Endodermal cell (in vitro differentiated cells): Measurements from ENCODE around the gene ZNF831. TPM values are rescaled to one million over a fixed set of nuclear protein-coding genes. Genes with fewer than 3 reads are reported as not detected.

Source experiments
- DNase-seq: peaks from one replicate; pipeline ENCODE4 v3.0.0-alpha.2; 2017
- H3K27ac ChIP-seq: 2 replicates; pipeline ENCODE4 v1.5.1; 2013; ENCODE audit warnings: mild to moderate bottlenecking, low read depth, low read length, moderate library complexity
- H3K27me3 ChIP-seq: 2 replicates; pipeline ENCODE4 v1.6.1; 2013; ENCODE audit warnings: mild to moderate bottlenecking, low read length, moderate library complexity; ENCODE audit not compliant: insufficient read depth, control insufficient read depth, poor library complexity, severe bottlenecking
- H3K36me3 ChIP-seq: 2 replicates; pipeline ENCODE4 v1.7.0; 2013; ENCODE audit warnings: mild to moderate bottlenecking, low read length, moderate library complexity; ENCODE audit not compliant: control insufficient read depth, insufficient read depth
- H3K4me1 ChIP-seq: one replicate; pipeline ENCODE4 v1.7.0; 2013; ENCODE audit warnings: low read length; ENCODE audit not compliant: control insufficient read depth, insufficient read depth
- H3K4me3 ChIP-seq: 2 replicates; pipeline ENCODE4 v1.5.1; 2013; ENCODE audit warnings: mild to moderate bottlenecking, low read length, moderate library complexity
- H3K9ac ChIP-seq: 2 replicates; pipeline ENCODE4 v1.6.1; 2013; ENCODE audit warnings: mild to moderate bottlenecking, low read length, moderate library complexity; ENCODE audit not compliant: poor library complexity, severe bottlenecking; ENCODE audit errors: extremely low read depth
- H3K9me3 ChIP-seq: 2 replicates; pipeline ENCODE4 v1.6.1; 2013; ENCODE audit warnings: mild to moderate bottlenecking, low read length, moderate library complexity; ENCODE audit not compliant: control insufficient read depth
- H3K27ac Mint-ChIP-seq: 2 replicates; pipeline ENCODE4 v1.8.0; 2020; ENCODE audit warnings: mixed read lengths
- H3K27me3 Mint-ChIP-seq: 2 replicates; pipeline ENCODE4 v1.8.0; 2021; ENCODE audit warnings: mild to moderate bottlenecking, mixed read lengths; ENCODE audit not compliant: insufficient read depth
- H3K36me3 Mint-ChIP-seq: 2 replicates; pipeline ENCODE4 v1.8.0; 2020; ENCODE audit warnings: low read depth, mixed read lengths
- H3K4me1 Mint-ChIP-seq: 2 replicates; pipeline ENCODE4 v1.8.0; 2020; ENCODE audit warnings: mixed read lengths
- H3K4me3 Mint-ChIP-seq: 2 replicates; pipeline ENCODE4 v1.8.0; 2020; ENCODE audit warnings: mild to moderate bottlenecking, moderate library complexity, mixed read lengths
- H3K9me3 Mint-ChIP-seq: 2 replicates; pipeline ENCODE4 v1.8.0; 2020; ENCODE audit warnings: mild to moderate bottlenecking, mixed read lengths
- WGBS, 2 experiments: methylation state at CpG; one replicate each; pipeline versions ENCODE4 v1.1.5 to v1.1.7; 2013; ENCODE audit warnings: missing lambda C conversion rate in 2 of 2, mixed read lengths in 1 of 2; ENCODE audit not compliant: insufficient coverage in 1 of 2, insufficient read length in 1 of 2; 5-methylcytosine and 5-hydroxymethylcytosine counted together
- total RNA-seq, 2 donors: library from RNA; stranded (reverse); fragmentation: NEBNext Ultra II Directional in 1 of 2; extraction: Animal tissue kit (Norgen Biotek cat#: 25700) in 1 of 2; gene quantifications; 2 replicates in 1 of 2; 3 replicates in 1 of 2; pipeline ENCODE4 v1.2.1, GENCODE V29; 2021
- TF ChIP-seq, protein P1 (sequence below): fragments of 200-600 bp; sonication (generic); conservative IDR thresholded peaks from 2 replicates; pipeline ENCODE4 v1.5.0; 2021; ENCODE audit warnings: antibody characterized with exemption, mild to moderate bottlenecking

Gene ZNF831
- total RNA-seq, 2 donors from 2014 or later, result not detected

DNA sequence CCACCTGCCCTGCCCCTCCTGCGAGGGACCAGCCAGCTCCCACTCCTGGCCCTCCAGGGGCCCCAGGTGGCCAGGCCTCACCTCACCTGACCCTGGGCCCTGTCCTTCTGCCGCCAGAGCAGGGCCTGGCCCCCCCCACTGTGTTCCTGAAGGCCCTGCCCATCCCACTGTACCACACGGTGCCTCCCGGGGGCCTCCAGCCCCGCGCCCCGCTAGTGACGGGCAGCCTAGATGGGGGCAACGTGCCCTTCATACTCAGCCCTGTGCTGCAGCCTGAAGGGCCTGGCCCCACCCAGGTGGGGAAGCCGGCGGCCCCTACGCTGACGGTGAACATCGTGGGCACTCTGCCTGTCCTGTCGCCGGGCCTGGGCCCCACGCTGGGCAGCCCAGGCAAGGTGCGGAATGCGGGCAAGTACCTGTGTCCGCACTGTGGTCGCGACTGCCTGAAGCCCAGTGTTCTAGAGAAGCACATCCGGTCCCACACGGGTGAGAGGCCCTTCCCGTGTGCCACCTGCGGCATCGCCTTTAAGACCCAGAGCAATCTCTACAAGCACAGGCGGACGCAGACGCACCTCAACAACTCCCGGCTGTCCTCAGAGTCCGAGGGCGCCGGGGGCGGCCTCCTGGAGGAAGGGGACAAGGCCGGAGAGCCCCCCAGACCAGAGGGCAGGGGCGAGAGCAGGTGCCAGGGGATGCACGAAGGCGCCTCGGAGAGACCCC, 27.6 kb downstream of the ZNF831 start:
- Mint-ChIP-seq H3K27ac (no peak overlapping the region), H3K9me3 (no peaks in the 10 kb centered on the region), H3K4me1 (peaks cover 16% of the 10 kb centered on the region), H3K36me3 (no peaks in the 10 kb centered on the region), H3K27me3 (peaks cover 20% of the 10 kb centered on the region), H3K4me3 (no peak overlapping the region)
- TF ChIP-seq, protein P1, sequence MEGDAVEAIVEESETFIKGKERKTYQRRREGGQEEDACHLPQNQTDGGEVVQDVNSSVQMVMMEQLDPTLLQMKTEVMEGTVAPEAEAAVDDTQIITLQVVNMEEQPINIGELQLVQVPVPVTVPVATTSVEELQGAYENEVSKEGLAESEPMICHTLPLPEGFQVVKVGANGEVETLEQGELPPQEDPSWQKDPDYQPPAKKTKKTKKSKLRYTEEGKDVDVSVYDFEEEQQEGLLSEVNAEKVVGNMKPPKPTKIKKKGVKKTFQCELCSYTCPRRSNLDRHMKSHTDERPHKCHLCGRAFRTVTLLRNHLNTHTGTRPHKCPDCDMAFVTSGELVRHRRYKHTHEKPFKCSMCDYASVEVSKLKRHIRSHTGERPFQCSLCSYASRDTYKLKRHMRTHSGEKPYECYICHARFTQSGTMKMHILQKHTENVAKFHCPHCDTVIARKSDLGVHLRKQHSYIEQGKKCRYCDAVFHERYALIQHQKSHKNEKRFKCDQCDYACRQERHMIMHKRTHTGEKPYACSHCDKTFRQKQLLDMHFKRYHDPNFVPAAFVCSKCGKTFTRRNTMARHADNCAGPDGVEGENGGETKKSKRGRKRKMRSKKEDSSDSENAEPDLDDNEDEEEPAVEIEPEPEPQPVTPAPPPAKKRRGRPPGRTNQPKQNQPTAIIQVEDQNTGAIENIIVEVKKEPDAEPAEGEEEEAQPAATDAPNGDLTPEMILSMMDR, result no peak
- H3K4me3 ChIP-seq, result no peak overlapping the region
- H3K36me3 ChIP-seq, result no peaks in the 10 kb centered on the region
- peak; percentile 38 for DNase-seq
- H3K9me3 ChIP-seq, result no peaks in the 10 kb centered on the region
- no peak overlapping the region for H3K27ac ChIP-seq
- H3K4me1 ChIP-seq, result peaks cover 6% of the 10 kb centered on the region
- H3K9ac ChIP-seq, result no peak overlapping the region
- H3K27me3 ChIP-seq, result no peaks in the 10 kb centered on the region
- 93 to 97% methylated on average over 30 to 40 of the region's 40 CpGs for WGBS, 2 experiments

DNA sequence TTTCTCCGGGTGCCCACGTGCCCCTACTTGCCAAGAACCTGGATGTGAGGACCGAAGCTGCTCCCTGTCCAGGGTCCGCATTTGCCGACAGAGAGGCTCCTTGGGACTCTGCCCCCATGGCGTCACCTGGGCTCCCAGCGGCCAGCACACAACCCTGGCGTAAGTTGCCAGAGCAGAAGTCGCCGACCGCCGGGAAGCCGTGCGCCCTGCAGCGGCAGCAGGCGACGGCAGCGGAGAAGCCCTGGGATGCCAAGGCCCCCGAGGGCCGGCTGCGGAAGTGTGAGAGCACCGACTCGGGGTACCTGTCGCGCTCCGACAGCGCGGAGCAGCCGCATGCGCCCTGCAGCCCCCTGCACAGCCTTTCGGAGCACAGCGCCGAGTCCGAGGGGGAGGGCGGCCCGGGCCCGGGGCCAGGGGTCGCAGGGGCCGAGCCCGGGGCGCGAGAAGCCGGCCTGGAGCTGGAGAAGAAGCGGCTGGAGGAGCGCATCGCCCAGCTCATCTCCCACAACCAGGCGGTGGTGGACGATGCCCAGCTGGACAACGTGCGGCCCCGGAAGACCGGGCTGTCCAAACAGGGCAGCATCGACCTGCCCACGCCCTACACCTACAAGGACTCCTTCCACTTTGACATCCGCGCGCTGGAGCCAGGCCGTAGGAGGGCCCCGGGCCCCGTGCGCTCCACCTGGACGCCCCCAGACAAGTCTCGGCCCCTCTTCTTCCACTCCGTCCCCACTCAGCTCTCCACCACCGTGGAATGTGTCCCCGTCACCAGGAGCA, 28.3 kb downstream of the ZNF831 start:
- DNase-seq, result peak; percentile 38
- H3K36me3 ChIP-seq, result no peaks in the 10 kb centered on the region
- Mint-ChIP-seq H3K4me1 (peaks cover 14% of the 10 kb centered on the region), H3K27ac (no peak overlapping the region), H3K36me3 (no peaks in the 10 kb centered on the region), H3K4me3 (no peak overlapping the region), H3K27me3 (peaks cover 20% of the 10 kb centered on the region), H3K9me3 (no peaks in the 10 kb centered on the region)
- WGBS, 2 experiments, result 93 to 94% methylated on average over 41 to 66 of the region's 66 CpGs
- no peaks in the 10 kb centered on the region for H3K27me3 ChIP-seq
- H3K27ac ChIP-seq, result no peak overlapping the region
- TF ChIP-seq, protein P1, result no peak
- no peaks in the 10 kb centered on the region for H3K9me3 ChIP-seq
- no peaks in the 10 kb centered on the region for H3K4me1 ChIP-seq
- no peak overlapping the region for H3K4me3 ChIP-seq
- H3K9ac ChIP-seq, result no peak overlapping the region

- Histone ChIP-seq H3K36me3 (no peaks in the 10 kb centered on the region), H3K9ac (no peak overlapping the region), H3K27ac (no peak overlapping the region), H3K4me3 (no peak overlapping the region), H3K9me3 (no peaks in the 10 kb centered on the region), H3K4me1 (no peaks in the 10 kb centered on the region), H3K27me3 (no peaks in the 10 kb centered on the region)
- Mint-ChIP-seq H3K4me1 (peaks cover 10% of the 10 kb centered on the region), H3K27me3 (peaks cover 20% of the 10 kb centered on the region), H3K27ac (no peak overlapping the region), H3K36me3 (no peaks in the 10 kb centered on the region), H3K9me3 (no peaks in the 10 kb centered on the region), H3K4me3 (no peak overlapping the region)
- WGBS, 2 experiments, result 94 to 96% methylated on average over 16 to 25 of the region's 25 CpGs
- TF ChIP-seq, protein P1, result no peak
- DNase-seq, result no peak
Observed at GRCh38 chr20:59192533-59192896, 28.9 kb downstream of the ZNF831 start.
